ENCODE measurements around the gene NSUN3. TPM values are rescaled to one million over a fixed set of nuclear protein-coding genes. Genes with fewer than 3 reads are reported as not detected.

The NSUN3 gene
- total and polyA plus RNA-seq, 7 donors, result 7.3 to 16.0 (median 9.0) TPM

DNA sequence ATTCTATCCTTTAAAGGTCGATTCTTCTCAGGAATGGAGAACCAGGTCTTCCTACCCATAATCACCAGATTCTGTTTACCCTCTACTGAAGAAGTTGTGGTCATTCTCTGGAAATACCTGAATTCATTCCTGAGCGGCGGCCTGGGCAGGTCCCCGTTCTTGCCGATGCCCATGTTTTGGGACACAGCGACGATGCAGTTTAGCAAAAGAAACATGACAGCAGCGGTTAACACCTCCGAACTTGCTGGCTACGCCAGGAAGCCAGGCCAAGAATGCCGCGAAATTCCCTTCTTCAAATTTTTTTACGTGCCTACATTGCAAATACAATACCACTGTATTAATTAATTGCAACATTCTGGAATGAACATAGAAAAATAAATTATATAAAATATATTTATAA is 1.6 kb upstream of the NSUN3 start:
- Histone ChIP-seq H3K27me3 (no peaks in the 10 kb centered on the region), H3K4me1 (peaks cover 0 to 29% (median 21%) of the 10 kb centered on the region in 4 donors), H3K27ac (no peak overlapping the region), H3K9me3 (no peaks in the 10 kb centered on the region), H3K36me3 (no peaks in the 10 kb centered on the region), H3K4me3 (no peak overlapping the region)
- no peak for DNase-seq
- intact Hi-C loops (cut with DNase I), result no loop called here
- WGBS, 2 donors, result 97% methylated on average over 13 of the region's 13 CpGs
- TF ChIP-seq, protein P1, sequence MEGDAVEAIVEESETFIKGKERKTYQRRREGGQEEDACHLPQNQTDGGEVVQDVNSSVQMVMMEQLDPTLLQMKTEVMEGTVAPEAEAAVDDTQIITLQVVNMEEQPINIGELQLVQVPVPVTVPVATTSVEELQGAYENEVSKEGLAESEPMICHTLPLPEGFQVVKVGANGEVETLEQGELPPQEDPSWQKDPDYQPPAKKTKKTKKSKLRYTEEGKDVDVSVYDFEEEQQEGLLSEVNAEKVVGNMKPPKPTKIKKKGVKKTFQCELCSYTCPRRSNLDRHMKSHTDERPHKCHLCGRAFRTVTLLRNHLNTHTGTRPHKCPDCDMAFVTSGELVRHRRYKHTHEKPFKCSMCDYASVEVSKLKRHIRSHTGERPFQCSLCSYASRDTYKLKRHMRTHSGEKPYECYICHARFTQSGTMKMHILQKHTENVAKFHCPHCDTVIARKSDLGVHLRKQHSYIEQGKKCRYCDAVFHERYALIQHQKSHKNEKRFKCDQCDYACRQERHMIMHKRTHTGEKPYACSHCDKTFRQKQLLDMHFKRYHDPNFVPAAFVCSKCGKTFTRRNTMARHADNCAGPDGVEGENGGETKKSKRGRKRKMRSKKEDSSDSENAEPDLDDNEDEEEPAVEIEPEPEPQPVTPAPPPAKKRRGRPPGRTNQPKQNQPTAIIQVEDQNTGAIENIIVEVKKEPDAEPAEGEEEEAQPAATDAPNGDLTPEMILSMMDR (IDR thresholded peaks at IDR 0.05), result peak in 1 of 4 experiments; percentile 9
- no peak for TF ChIP-seq EP300 (IDR thresholded peaks at IDR 0.05)
- no peak for TF ChIP-seq POLR2A (IDR thresholded peaks at IDR 0.05)
- no peak for TF ChIP-seq POLR2AphosphoS5 (IDR thresholded peaks at IDR 0.05)

DNA sequence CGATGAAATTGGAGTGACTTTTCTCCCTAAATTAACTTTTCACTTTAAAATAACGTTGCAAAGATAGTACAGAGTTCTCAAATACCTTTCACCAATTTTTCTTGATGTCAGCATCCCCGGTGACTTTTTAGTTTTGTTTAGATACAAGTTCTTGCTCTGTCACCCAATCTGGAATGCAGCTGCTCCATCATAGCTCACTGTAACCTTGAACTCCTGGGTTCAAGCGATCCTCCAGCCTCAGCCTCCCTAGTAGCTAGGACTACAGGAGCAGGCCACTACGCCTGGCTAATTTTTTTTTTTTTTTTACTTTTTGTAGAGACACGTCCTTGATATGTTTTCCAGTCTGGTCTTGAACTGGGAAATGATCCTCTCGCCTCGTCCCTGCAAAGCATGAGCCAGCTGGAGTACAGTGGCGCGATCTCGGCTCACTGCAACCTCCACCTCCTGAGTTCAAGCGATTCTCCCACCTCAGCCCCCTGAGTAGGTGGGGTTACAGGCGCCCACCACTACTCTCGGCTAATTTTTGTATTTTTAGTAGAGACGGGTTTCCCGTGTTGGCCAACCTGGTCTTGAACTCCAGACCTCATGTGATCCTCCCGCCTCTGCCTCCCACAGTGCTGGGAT is 747 bp downstream of the NSUN3 start:
- Histone ChIP-seq H3K4me3 (peak overlapping the region; percentile 62 to 72 (median 67)), H3K4me1 (peaks cover 0 to 29% (median 21%) of the 10 kb centered on the region in 4 donors), H3K27ac (peak overlapping the region; percentile 89 to 93 (median 92)), H3K27me3 (no peaks in the 10 kb centered on the region), H3K36me3 (peaks cover 0 to 8% (median 0%) of the 10 kb centered on the region in 4 donors), H3K9me3 (no peaks in the 10 kb centered on the region)
- no peak for DNase-seq
- WGBS, 2 donors, result 42 to 54% methylated on average over 17 of the region's 17 CpGs
- intact Hi-C loops (cut with DNase I), result loop anchor here (2.0 kb wide), 2 partner anchors 59 to 83 kb away; partner anchors contain the start of gene ARL13B
- TF ChIP-seq POLR2AphosphoS5 (IDR thresholded peaks at IDR 0.05), result no peak
- no peak for TF ChIP-seq EP300 (IDR thresholded peaks at IDR 0.05)
- TF ChIP-seq POLR2A (IDR thresholded peaks at IDR 0.05), result no peak
- TF ChIP-seq, protein P1 (IDR thresholded peaks at IDR 0.05), result no peak

DNA sequence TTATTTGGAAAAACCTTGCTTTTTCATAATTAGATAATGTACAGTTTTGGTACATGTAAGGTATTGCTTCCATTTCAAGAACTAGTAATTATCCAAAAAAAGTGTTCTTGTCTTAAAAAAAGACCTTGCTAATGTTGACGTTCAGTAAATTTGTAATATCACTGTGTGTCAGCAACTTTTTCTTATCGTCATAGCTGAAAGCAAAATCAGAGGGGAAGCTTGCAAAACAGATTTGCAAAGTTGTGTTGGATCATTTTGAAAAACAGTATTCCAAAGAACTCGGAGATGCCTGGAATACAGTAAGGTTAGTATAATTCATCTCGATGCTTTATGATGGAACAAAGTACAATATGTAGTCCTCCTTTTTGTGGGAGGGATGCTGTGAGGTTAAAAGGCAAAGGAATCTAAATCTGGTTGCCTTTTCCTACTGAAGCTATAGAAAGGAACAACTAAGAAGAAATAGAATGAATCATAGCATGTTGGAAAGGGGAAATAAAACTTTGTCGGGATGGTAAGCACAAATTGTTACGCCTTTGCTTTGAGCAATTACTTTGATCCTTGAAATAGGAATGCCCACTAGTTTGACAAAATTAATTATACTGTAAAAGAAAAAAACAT is 1.5 kb downstream of the NSUN3 start:
- Histone ChIP-seq H3K9me3 (no peaks in the 10 kb centered on the region), H3K27ac (peak overlapping the region in 2 of 4 donors; percentile 89 to 91), H3K4me3 (peak overlapping the region in 1 of 4 donors; percentile 65), H3K27me3 (no peaks in the 10 kb centered on the region), H3K36me3 (peaks cover 0 to 8% (median 0%) of the 10 kb centered on the region in 4 donors), H3K4me1 (peaks cover 0 to 29% (median 21%) of the 10 kb centered on the region in 4 donors)
- intact Hi-C loops (cut with DNase I), result no loop called here
- WGBS, 2 donors, result 48 to 69% methylated on average over 6 of the region's 6 CpGs
- TF ChIP-seq, protein P1 (IDR thresholded peaks at IDR 0.05), result no peak
- TF ChIP-seq EP300 (IDR thresholded peaks at IDR 0.05), result no peak
- TF ChIP-seq POLR2A (IDR thresholded peaks at IDR 0.05), result no peak
- no peak for TF ChIP-seq POLR2AphosphoS5 (IDR thresholded peaks at IDR 0.05)
- no peak for DNase-seq

DNA sequence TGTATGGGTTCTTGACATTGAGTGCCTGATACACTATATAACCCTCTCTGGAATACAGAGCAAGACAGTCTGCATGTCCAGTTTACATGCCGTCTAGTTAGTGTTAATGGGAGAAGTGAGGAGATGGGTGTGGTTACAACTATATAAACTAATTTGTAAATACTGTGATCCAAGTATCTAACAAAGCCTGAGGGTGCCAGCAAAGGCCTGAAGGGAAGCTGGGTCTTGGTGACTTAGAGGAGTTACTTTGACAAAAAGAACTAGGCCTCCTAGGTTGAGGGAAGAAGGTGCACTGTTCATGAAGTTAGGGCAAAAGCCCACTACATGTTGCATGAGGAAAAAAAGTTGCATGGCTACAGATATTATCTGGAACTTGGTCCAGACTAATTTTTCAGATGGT is 2.3 kb downstream of the NSUN3 start:
- intact Hi-C loops (cut with DNase I), result no loop called here
- Histone ChIP-seq H3K9me3 (no peaks in the 10 kb centered on the region), H3K4me3 (no peak overlapping the region), H3K27me3 (no peaks in the 10 kb centered on the region), H3K27ac (no peak overlapping the region), H3K36me3 (peaks cover 0 to 8% (median 0%) of the 10 kb centered on the region in 4 donors), H3K4me1 (peaks cover 0 to 29% (median 21%) of the 10 kb centered on the region in 4 donors)
- no peak for DNase-seq
- TF ChIP-seq, protein P1 (IDR thresholded peaks at IDR 0.05), result no peak
- TF ChIP-seq POLR2A (IDR thresholded peaks at IDR 0.05) (no peak), POLR2AphosphoS5 (IDR thresholded peaks at IDR 0.05) (no peak), EP300 (IDR thresholded peaks at IDR 0.05) (no peak)
- 14 to 61% methylated on average over 1 of the region's 1 CpG for WGBS, 2 donors
